HepG2 (cell line): ENCODE data around the gene IRF3. TPM values are rescaled to one million over a fixed set of nuclear protein-coding genes. Genes with fewer than 3 reads are reported as not detected.
A peak's percentile ranks its signal among the peaks of the same experiment; 100 is the strongest.

ENCODE experiments used
- BCLAF1 ChIP-seq: fragments of 450-650 bp; IDR thresholded peaks from 2 replicates; pipeline ENCODE4 v1.6.1; 2017; ENCODE audit warnings: mild to moderate bottlenecking
- GPN1 ChIP-seq: sonication (generic); formaldehyde crosslinking; IDR thresholded peaks from 2 replicates; pipeline ENCODE4 v1.5.1; 2020; ENCODE audit warnings: missing genetic modification reagents, borderline replicate concordance
- GTF3A ChIP-seq: sonication (generic); formaldehyde crosslinking; conservative IDR thresholded peaks from 2 replicates; pipeline ENCODE4 v1.4.0; 2020; ENCODE audit warnings: mild to moderate bottlenecking, missing genetic modification reagents
- HMGXB3 ChIP-seq: sonication (generic); formaldehyde crosslinking; IDR thresholded peaks from 2 replicates; pipeline ENCODE4 v1.4.0; 2020; ENCODE audit warnings: missing genetic modification reagents, borderline replicate concordance
- KAT7 ChIP-seq: IDR thresholded peaks from 2 replicates; pipeline ENCODE4 v1.6.1; 2018; ENCODE audit warnings: borderline replicate concordance, missing compliant biosample characterization
- MED1 ChIP-seq: sonication (generic); formaldehyde crosslinking; IDR thresholded peaks from 2 replicates; pipeline ENCODE4 v1.4.0; 2020; ENCODE audit warnings: missing genetic modification reagents
- RBM22 ChIP-seq: fragments of 200-400 bp; formaldehyde crosslinking; optimal IDR thresholded peaks from 2 replicates; pipeline ENCODE3; 2017; ENCODE audit warnings: mild to moderate bottlenecking, low read length, moderate library complexity
- SRF ChIP-seq: IDR thresholded peaks from 2 replicates; pipeline ENCODE4 v1.6.1; 2011; ENCODE audit warnings: mild to moderate bottlenecking, low read depth, low read length, moderate library complexity
- ZFYVE20 ChIP-seq: sonication (generic); formaldehyde crosslinking; IDR thresholded peaks from 2 replicates; pipeline ENCODE4 v1.8.0; 2023; ENCODE audit warnings: low read depth, mild to moderate bottlenecking, moderate library complexity, missing genetic modification reagents, borderline replicate concordance
- ZNF18 ChIP-seq: sonication (generic); formaldehyde crosslinking; IDR thresholded peaks from 2 replicates; pipeline ENCODE4 v1.8.0; 2022; ENCODE audit warnings: mild to moderate bottlenecking, missing genetic modification reagents; ENCODE audit not compliant: insufficient replicate concordance
- ZNF3 ChIP-seq: IDR thresholded peaks from 2 replicates; pipeline ENCODE4 v1.7.0; 2017; ENCODE audit warnings: inconsistent platforms
- ZNF335 ChIP-seq: sonication (generic); formaldehyde crosslinking; IDR thresholded peaks from 2 replicates; pipeline ENCODE4 v1.4.0; 2020; ENCODE audit warnings: missing genetic modification reagents
- ZNF431 ChIP-seq: sonication (generic); formaldehyde crosslinking; IDR thresholded peaks from 2 replicates; pipeline ENCODE4 v1.9.0; 2022; ENCODE audit warnings: missing genetic modification reagents, low read depth, mild to moderate bottlenecking, borderline replicate concordance
- ZNF549 ChIP-seq: sonication (generic); formaldehyde crosslinking; IDR thresholded peaks from 2 replicates; pipeline ENCODE4 v1.5.0; 2020; ENCODE audit warnings: missing genetic modification reagents
- ZNF780A ChIP-seq: sonication (generic); formaldehyde crosslinking; IDR thresholded peaks from 2 replicates; pipeline ENCODE4 v1.8.0; 2022; ENCODE audit warnings: mild to moderate bottlenecking, missing genetic modification reagents, moderate library complexity
- polyA plus RNA-seq, 8 experiments: library from polyadenylated mRNA; depleted of rRNA in 3 of 8; stranded (reverse) in 7 of 8; unstranded in 1 of 8; fragments of >200 nt; fragmentation: Illumina TruSeq in 4 of 8; extraction: Trizol in 4 of 8; gene quantifications; 2 replicates each; pipeline versions ENCODE4 v1.2.1 to v1.2.3, GENCODE V29; 2011 to 2016; ENCODE audit warnings: low read depth in 4 of 8, missing spikeins in 1 of 8, mixed read lengths in 1 of 8; ENCODE audit not compliant: insufficient read depth in 1 of 8
- total RNA-seq, 5 experiments: library from RNA; depleted of rRNA; stranded (reverse); fragments of >200 nt; fragmentation: Illumina TruSeq; extraction: Trizol; gene quantifications; 2 replicates each; pipeline ENCODE4 v1.2.3, GENCODE V29; 2016; ENCODE audit warnings: low read depth in 1 of 5
- TF ChIP-seq, protein P1 (sequence below): sonication (generic); formaldehyde crosslinking; IDR thresholded peaks from 2 replicates; pipeline ENCODE4 v1.8.1; 2022; ENCODE audit warnings: low read depth, mild to moderate bottlenecking, missing genetic modification reagents
- TF ChIP-seq, protein P2 (sequence below): sonication (generic); formaldehyde crosslinking; IDR thresholded peaks from 2 replicates; pipeline ENCODE4 v1.4.0; 2020; ENCODE audit warnings: mild to moderate bottlenecking, missing genetic modification reagents

Gene IRF3
- total and polyA plus RNA-seq, 2 of the 13 experiments (the other 11 are each of a cell fraction or from before 2014, with no cell fraction given) = 61.9 to 65.5 TPM

DNA sequence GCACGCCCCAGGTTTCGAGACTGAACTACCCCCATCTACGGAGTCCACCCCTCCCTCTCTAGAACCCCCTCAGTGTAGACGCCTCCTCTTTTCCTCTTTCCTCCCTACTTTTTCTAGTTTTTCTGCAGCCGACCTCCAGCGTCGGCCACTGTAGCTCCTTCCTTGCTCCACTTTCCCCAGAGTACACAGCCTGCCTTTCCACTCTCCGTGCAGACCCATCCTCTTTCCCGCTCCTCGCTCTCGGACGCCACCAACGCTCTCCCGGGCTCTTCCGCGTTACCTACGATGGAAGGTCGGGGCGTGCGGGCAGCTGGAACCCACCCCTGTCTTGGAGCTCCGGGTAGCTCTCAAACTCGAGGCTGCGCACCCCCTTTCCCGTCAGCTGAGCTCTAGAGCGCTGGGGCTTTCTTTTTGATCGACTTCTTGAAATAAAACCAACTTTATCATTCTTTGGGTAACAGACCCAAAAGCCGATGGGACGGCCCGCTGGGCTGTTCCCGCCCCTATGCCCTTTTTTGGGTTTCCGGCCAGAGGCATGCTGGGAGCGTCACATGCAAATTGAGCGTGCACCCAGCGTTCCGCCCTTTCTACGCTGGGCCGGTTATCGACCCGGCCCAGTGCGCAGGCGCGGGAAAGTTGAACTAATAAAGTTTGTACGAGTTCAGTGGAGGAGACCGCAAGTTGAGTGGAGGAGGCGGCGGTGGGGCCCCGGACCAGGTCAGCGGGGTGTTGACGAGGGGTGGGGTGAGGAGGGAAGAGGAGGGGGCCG is at the start of gene IRF3, which contains the start of gene BCL2L12 (continued):
- TF ChIP-seq ZNF18 (CRISPR knock-in tag) (no peak), ZNF780A (CRISPR knock-in tag) (no peak), BCLAF1 (no peak), ZNF3 (CRISPR knock-in tag) (0 out of 2 replicates have a peak, but pooled peaks have one; percentile 39), RBM22 (no peak), ZNF549 (CRISPR knock-in tag) (no peak), KAT7 (CRISPR knock-in tag) (no peak), ZNF335 (no peak), MED1 (no peak), GPN1 (CRISPR knock-in tag) (no peak), ZNF431 (CRISPR knock-in tag) (no peak), GTF3A (CRISPR knock-in tag) (no peak), HMGXB3 (CRISPR knock-in tag) (no peak), SRF (peak; percentile 100), ZFYVE20 (CRISPR knock-in tag) (no peak)
- TF ChIP-seq, protein P1, sequence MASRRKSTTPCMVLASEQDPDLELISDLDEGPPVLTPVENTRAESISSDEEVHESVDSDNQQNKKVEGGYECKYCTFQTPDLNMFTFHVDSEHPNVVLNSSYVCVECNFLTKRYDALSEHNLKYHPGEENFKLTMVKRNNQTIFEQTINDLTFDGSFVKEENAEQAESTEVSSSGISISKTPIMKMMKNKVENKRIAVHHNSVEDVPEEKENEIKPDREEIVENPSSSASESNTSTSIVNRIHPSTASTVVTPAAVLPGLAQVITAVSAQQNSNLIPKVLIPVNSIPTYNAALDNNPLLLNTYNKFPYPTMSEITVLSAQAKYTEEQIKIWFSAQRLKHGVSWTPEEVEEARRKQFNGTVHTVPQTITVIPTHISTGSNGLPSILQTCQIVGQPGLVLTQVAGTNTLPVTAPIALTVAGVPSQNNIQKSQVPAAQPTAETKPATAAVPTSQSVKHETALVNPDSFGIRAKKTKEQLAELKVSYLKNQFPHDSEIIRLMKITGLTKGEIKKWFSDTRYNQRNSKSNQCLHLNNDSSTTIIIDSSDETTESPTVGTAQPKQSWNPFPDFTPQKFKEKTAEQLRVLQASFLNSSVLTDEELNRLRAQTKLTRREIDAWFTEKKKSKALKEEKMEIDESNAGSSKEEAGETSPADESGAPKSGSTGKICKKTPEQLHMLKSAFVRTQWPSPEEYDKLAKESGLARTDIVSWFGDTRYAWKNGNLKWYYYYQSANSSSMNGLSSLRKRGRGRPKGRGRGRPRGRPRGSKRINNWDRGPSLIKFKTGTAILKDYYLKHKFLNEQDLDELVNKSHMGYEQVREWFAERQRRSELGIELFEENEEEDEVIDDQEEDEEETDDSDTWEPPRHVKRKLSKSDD (CRISPR knock-in tag) = no peak
- TF ChIP-seq, protein P2, sequence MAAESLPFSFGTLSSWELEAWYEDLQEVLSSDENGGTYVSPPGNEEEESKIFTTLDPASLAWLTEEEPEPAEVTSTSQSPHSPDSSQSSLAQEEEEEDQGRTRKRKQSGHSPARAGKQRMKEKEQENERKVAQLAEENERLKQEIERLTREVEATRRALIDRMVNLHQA (CRISPR knock-in tag) = no peak
